Upper lobe of left lung (tissue), 6 donors: ENCODE results near the gene ZNF185. TPM values are rescaled to one million over a fixed set of nuclear protein-coding genes. Genes with fewer than 3 reads are reported as not detected.

Experiments
- ATAC-seq, 2 donors: fragments of 200-7000 bp; cut with Tn5 transposase; one replicate each; pipeline ENCODE4 v1.9.1; 2022; ENCODE audit warnings: mild to moderate bottlenecking in 2 of 2, moderate library complexity in 2 of 2; ENCODE audit not compliant: low FRiP score in 2 of 2
- DNase-seq, 2 donors: peaks; one replicate each; pipeline ENCODE4 v3.0.0-alpha.2; 2019 to 2020
- H3K27ac ChIP-seq, 4 donors: fragments of 200-600 bp; sonication (generic); one replicate each; pipeline ENCODE4 v1.5.1; 2016 to 2019
- H3K27me3 ChIP-seq, 4 donors: fragments of 200-600 bp; sonication (generic); one replicate each; pipeline ENCODE4 v1.5.1; 2017 to 2019
- H3K36me3 ChIP-seq, 4 donors: fragments of 200-600 bp; sonication (generic); one replicate each; pipeline ENCODE4 v1.5.1; 2016 to 2019
- H3K4me1 ChIP-seq, 4 donors: fragments of 200-600 bp; sonication (generic); one replicate each; pipeline ENCODE4 v1.5.1; 2018 to 2019
- H3K4me3 ChIP-seq, 4 donors: fragments of 200-600 bp; sonication (generic); one replicate each; pipeline ENCODE4 v1.5.1; 2017 to 2019; ENCODE audit warnings: mild to moderate bottlenecking in 2 of 4, moderate library complexity in 1 of 4
- H3K9me3 ChIP-seq, 4 donors: fragments of 200-600 bp; sonication (generic); one replicate each; pipeline ENCODE4 v1.5.1; 2018 to 2019
- EP300 ChIP-seq, 4 donors: sonication (generic); formaldehyde crosslinking; IDR thresholded peaks; one replicate each; pipeline ENCODE4 v1.5.1; 2017; ENCODE audit warnings: antibody characterized with exemption in 4 of 4, control low read depth in 2 of 4
- POLR2A ChIP-seq, 4 donors: fragments of 450-650 bp; IDR thresholded peaks; one replicate each; pipeline ENCODE4 v1.5.1; 2016 to 2017; ENCODE audit warnings: antibody characterized with exemption in 4 of 4, mild to moderate bottlenecking in 2 of 4
- POLR2AphosphoS5 ChIP-seq, 2 donors: sonication (generic); formaldehyde crosslinking; IDR thresholded peaks; one replicate each; pipeline ENCODE4 v1.5.1; 2017; ENCODE audit warnings: antibody characterized with exemption in 2 of 2
- WGBS, 2 donors: methylation state at CpG; one replicate each; pipeline ENCODE4 v1.1.5; 2017 to 2018; 5-methylcytosine and 5-hydroxymethylcytosine counted together
- total RNA-seq, 6 donors: library from RNA; depleted of rRNA in 4 of 6; stranded (reverse); fragments of >200 nt in 4 of 6; gene quantifications; one replicate each; pipeline versions ENCODE4 v1.1.0 to v1.2.1, GENCODE V29; 2016 to 2021
- TF ChIP-seq, protein P1 (sequence below), 6 experiments: fragments of 450-650 bp in 4 of 6; fragments of 200-600 bp in 2 of 6; sonication (generic) in 2 of 6; IDR thresholded peaks; one replicate each; pipeline ENCODE4 v1.5.1; 2016 to 2019; ENCODE audit warnings: antibody characterized with exemption in 6 of 6
- donor health status: DM: no; HTN: no; CAD: no; lungs with moderate emphysema.
- donor health status: DM: no; HTN: yes; CAD: no; lungs with severe emphysema.

The ZNF185 gene
- total RNA-seq, 6 donors from 2014 or later: 13.6 to 26.4 (median 19.9) TPM

DNA sequence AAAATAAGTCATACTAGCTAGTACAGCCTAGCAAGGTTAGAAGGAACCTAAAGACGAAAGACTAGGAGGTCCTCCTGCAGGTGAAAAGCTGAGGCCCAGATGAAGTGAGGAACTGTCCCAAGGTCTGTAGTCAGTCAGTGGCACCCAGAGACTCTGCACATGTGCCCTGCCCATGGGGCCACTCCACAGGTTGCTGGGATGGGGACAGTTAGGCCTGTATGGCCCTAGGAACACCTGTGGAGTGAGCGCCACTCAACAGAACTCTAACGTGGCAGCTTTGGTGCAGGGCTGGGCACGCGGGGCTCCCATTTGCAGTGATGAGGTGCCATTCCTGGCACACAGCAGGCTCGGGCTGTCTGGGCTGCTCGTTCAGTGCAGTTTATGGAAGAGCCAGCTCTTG lies 14.8 kb downstream of the ZNF185 start:
- H3K36me3 ChIP-seq: no peaks in the 10 kb centered on the region
- H3K27ac ChIP-seq: no peak overlapping the region
- no peaks in the 10 kb centered on the region for H3K9me3 ChIP-seq
- no peaks in the 10 kb centered on the region for H3K27me3 ChIP-seq
- TF ChIP-seq POLR2A (IDR thresholded peaks at IDR 0.05) (no peak), EP300 (IDR thresholded peaks at IDR 0.05) (no peak), POLR2AphosphoS5 (IDR thresholded peaks at IDR 0.05) (no peak)
- TF ChIP-seq, protein P1, sequence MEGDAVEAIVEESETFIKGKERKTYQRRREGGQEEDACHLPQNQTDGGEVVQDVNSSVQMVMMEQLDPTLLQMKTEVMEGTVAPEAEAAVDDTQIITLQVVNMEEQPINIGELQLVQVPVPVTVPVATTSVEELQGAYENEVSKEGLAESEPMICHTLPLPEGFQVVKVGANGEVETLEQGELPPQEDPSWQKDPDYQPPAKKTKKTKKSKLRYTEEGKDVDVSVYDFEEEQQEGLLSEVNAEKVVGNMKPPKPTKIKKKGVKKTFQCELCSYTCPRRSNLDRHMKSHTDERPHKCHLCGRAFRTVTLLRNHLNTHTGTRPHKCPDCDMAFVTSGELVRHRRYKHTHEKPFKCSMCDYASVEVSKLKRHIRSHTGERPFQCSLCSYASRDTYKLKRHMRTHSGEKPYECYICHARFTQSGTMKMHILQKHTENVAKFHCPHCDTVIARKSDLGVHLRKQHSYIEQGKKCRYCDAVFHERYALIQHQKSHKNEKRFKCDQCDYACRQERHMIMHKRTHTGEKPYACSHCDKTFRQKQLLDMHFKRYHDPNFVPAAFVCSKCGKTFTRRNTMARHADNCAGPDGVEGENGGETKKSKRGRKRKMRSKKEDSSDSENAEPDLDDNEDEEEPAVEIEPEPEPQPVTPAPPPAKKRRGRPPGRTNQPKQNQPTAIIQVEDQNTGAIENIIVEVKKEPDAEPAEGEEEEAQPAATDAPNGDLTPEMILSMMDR (IDR thresholded peaks at IDR 0.05): no peak
- WGBS, 2 donors: 72 to 100% methylated on average over 1 to 7 of the region's 7 CpGs
- H3K4me1 ChIP-seq: no peaks in the 10 kb centered on the region
- DNase-seq (no peak), ATAC-seq (no peak)
- no peak overlapping the region for H3K4me3 ChIP-seq

DNA sequence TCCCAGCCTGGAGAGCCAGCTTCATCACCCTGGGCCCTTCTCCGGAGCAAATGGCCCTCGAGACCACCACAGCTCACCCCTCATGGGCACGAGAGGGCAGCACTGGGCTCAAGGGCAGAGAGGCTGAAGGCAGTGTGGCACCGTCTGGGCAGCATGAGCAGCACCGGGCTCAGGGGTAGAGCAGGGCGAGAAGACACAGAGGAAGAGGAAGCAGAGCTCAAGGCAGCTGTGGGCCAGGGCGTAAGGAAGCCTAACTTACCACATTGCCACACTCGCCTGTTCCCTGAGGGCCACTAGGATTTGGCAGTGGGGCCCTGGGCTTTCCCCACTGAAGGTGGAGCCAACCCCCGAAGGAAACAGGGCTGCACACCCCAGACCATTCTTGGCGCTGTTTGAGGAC lies 15.5 kb downstream of the ZNF185 start:
- Histone ChIP-seq H3K36me3 (no peaks in the 10 kb centered on the region), H3K27me3 (no peaks in the 10 kb centered on the region)
- no peak for TF ChIP-seq POLR2A (IDR thresholded peaks at IDR 0.05)
- no peak for TF ChIP-seq POLR2AphosphoS5 (IDR thresholded peaks at IDR 0.05)
- TF ChIP-seq EP300 (IDR thresholded peaks at IDR 0.05): no peak
- TF ChIP-seq, protein P1 (IDR thresholded peaks at IDR 0.05): no peak

DNA sequence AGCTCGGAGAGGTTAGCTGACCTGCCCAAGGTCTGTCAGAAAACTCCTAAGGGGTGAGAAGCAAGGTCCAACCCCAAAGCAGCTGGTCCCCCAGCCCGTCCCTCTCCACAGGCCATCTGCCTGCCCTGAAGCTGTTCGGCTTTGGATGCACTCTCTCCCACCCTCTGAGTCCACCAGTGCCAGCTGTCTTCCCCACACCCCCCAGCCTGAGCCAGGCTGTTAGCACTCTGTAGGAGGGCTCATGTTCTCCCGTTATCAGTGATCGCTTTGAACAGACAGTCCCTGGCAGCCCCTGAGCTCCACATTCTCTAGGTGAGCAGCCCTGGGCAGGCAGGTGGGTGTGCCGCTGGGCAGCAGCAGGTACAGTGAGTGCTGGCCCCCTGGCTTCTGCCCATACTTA lies 16.0 kb downstream of the ZNF185 start:
- TF ChIP-seq POLR2AphosphoS5 (IDR thresholded peaks at IDR 0.05) (no peak), POLR2A (IDR thresholded peaks at IDR 0.05) (no peak), EP300 (IDR thresholded peaks at IDR 0.05) (no peak)
- TF ChIP-seq, protein P1 (IDR thresholded peaks at IDR 0.05): no peak
- no peaks in the 10 kb centered on the region for H3K27me3 ChIP-seq
- no peaks in the 10 kb centered on the region for H3K9me3 ChIP-seq
- H3K4me1 ChIP-seq: no peaks in the 10 kb centered on the region
- ATAC-seq (no peak), DNase-seq (no peak)
- H3K4me3 ChIP-seq: no peak overlapping the region
- H3K36me3 ChIP-seq: no peaks in the 10 kb centered on the region
- H3K27ac ChIP-seq: no peak overlapping the region
- 84% methylated on average over 6 of the region's 6 CpGs; no CpG with 5 or more reads in 1 of the 2 donors for WGBS, 2 donors

More for the DNA sequence above, 15.5 kb downstream of the ZNF185 start:
- 66 to 70% methylated on average over 2 to 10 of the region's 10 CpGs for WGBS, 2 donors
- no peaks in the 10 kb centered on the region for H3K4me1 ChIP-seq
- H3K4me3 ChIP-seq: no peak overlapping the region
- DNase-seq: no peak
- no peak overlapping the region for H3K27ac ChIP-seq
- no peaks in the 10 kb centered on the region for H3K9me3 ChIP-seq
- peak in 1 of 2 donors; percentile 35 for ATAC-seq

DNA sequence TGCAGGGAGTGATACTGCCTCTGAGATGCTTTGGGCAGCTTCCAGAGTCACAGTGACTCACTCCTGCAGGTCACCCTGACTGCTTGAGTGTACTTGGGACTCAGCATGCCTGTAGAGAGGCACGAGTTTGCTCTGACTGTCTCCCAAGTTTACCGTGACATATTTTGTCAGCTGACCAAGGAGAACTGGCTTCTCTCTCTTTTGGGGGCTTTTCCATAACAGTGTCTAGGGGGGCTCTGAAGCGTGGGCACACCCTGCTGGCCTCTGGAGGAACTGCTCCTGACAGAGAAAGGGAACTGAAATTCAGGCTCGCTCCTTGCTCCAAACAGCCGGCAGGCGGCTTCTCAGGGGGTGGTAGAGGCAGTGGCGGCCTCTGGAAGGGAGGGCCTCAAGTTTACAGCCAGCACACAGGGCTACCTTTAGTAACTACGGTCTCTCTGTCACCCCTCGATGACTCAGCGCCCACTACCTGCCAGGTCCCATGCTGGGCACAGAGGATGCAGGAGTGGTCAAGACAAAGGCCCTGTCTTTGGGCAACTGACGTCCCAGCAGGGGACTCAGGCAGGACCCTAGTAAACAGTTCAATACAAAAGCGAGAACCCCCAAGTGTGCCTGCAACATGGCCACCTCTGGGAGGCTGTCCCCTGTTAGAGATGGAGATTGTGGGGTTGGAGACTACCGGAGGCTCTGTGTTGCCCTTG lies 17.8 kb downstream of the ZNF185 start:
- ATAC-seq (peak in 1 of 2 donors; percentile 58), DNase-seq (no peak)
- Histone ChIP-seq H3K9me3 (no peaks in the 10 kb centered on the region), H3K27me3 (no peaks in the 10 kb centered on the region), H3K4me3 (no peak overlapping the region), H3K4me1 (no peaks in the 10 kb centered on the region), H3K27ac (no peak overlapping the region), H3K36me3 (no peaks in the 10 kb centered on the region)
- 37% methylated on average over 13 of the region's 13 CpGs; no CpG with 5 or more reads in 1 of the 2 donors for WGBS, 2 donors
- no peak for TF ChIP-seq EP300 (IDR thresholded peaks at IDR 0.05)
- TF ChIP-seq, protein P1 (IDR thresholded peaks at IDR 0.05): peak in 4 of 6 experiments; percentile 31 to 49 (median 42)
